ENCODE results near the gene LMNA.

LMNA gene

GRCh38 chr1:156149374-156150332 lies 35.1 kb downstream of the LMNA start:
- TF ChIP-seq CTCF (conservative IDR thresholded peaks at IDR 0.05; ENCODE audit: low read depth), result no peak
- H3K27ac ChIP-seq, result no peak overlapping the region

GRCh38 chr1:156150333-156151011 lies 36.0 kb downstream of the LMNA start:
- peak overlapping the region; percentile 40 for H3K27ac ChIP-seq
- ChIA-PET CTCF (interaction anchor here (0.5 to 0.6 kb wide), 2 partner anchors 33 to 157 kb away, joined by 3 to 7 read pairs; no protein-coding TSS in a partner anchor), POLR2A (ENCODE audit: low non-redundant PET) (interaction anchor here (0.6 kb wide), 1 partner anchor 50 kb away, joined by 4 read pairs; no protein-coding TSS in a partner anchor)
- no peak for TF ChIP-seq CTCF (conservative IDR thresholded peaks at IDR 0.05; ENCODE audit: low read depth)
- no peak for DNase-seq (ENCODE audit: low spot score)

More at GRCh38 chr1:156149374-156150332, 35.1 kb downstream of the LMNA start:
- POLR2A ChIA-PET (ENCODE audit: low non-redundant PET), result interaction anchor here (0.6 kb wide), 1 partner anchor 49 kb away, joined by 4 read pairs; no protein-coding TSS in a partner anchor
- DNase-seq (ENCODE audit: low spot score), result no peak
- CTCF ChIA-PET, result interaction anchor here (0.5 to 0.6 kb wide), 3 partner anchors 15 to 156 kb away, joined by 3 to 7 read pairs (median 3); no protein-coding TSS in a partner anchor

GRCh38 chr1:156151093-156151688 lies 36.7 kb downstream of the LMNA start:
- POLR2A ChIA-PET (ENCODE audit: low non-redundant PET), result no interaction called here
- H3K27ac ChIP-seq, result peak overlapping the region; percentile 40
- CTCF ChIA-PET, result no interaction called here
- no peak for DNase-seq (ENCODE audit: low spot score)
- no peak for TF ChIP-seq CTCF (conservative IDR thresholded peaks at IDR 0.05; ENCODE audit: low read depth)

GRCh38 chr1:156152628-156153027 lies 38.1 kb downstream of the LMNA start:
- DNase-seq (ENCODE audit: low spot score), result no peak
- no peak for TF ChIP-seq CTCF (conservative IDR thresholded peaks at IDR 0.05; ENCODE audit: low read depth)
- ChIA-PET CTCF (no interaction called here), POLR2A (ENCODE audit: low non-redundant PET) (no interaction called here)
- no peak overlapping the region for H3K27ac ChIP-seq

- POLR2A ChIA-PET (ENCODE audit: low non-redundant PET), result no interaction called here
- CTCF ChIA-PET, result interaction anchor here (0.7 kb wide), 1 partner anchor 13 kb away, joined by 3 read pairs; no protein-coding TSS in a partner anchor
- H3K27ac ChIP-seq, result no peak within 1 kb of the TSS
- peak; percentile 87 for DNase-seq (ENCODE audit: low spot score)
- TF ChIP-seq CTCF (conservative IDR thresholded peaks at IDR 0.05; ENCODE audit: low read depth), result no peak
These were observed 38.9 kb downstream of the LMNA start, which contains the start of gene SEMA4A for GRCh38 chr1:156153362-156153761. SEMA4A (plus strand) TSS chr1:156153585; CDS start chr1:156154579, 994 bp downstream.

- CTCF ChIA-PET, result interaction anchor here (0.6 to 1.0 kb wide), 2 partner anchors 13 to 58 kb away, joined by 3 read pairs; no protein-coding TSS in a partner anchor
- POLR2A ChIA-PET (ENCODE audit: low non-redundant PET), result interaction anchor here (0.6 kb wide), 1 partner anchor 119 kb away, joined by 3 read pairs; no protein-coding TSS in a partner anchor
- no peak for DNase-seq (ENCODE audit: low spot score)
- H3K27ac ChIP-seq, result no peak overlapping the region
- no peak for TF ChIP-seq CTCF (conservative IDR thresholded peaks at IDR 0.05; ENCODE audit: low read depth)
These were observed 39.8 kb downstream of the LMNA start for GRCh38 chr1:156154317-156154749.

All from RWPE1 (cell line).